ELR (cell line): Measurements from ENCODE around the gene STK39.

Source experiments
- DNase-seq: peaks from one replicate; pipeline ENCODE4 v3.0.0-alpha.2; 2015; ENCODE audit warnings: low read depth

STK39 gene

GRCh38 chr2:168183308-168183997 lies 63.9 kb downstream of the STK39 start:
- DNase-seq: no peak

- no peak for DNase-seq
These were observed 64.7 kb downstream of the STK39 start for GRCh38 chr2:168182550-168183249.

DNA sequence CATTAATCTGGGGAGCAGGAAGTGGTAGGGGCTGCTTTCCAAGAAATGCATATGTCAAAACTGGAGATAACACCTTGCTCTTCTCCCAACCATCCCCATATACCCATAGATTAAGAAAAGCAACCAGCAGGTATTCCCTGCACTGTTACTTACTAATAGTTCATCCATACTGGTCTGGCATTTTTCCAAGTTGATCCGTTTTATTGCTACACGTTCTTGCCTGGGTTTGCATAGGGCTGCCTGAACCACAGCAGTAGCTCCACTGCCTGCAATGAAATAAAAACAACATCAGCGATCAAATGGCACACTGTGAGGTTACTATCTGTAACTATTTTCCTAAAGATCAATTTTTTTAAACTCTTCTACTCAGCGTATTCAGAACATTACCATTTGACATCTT lies 65.6 kb downstream of the STK39 start:
- DNase-seq: no peak

DNA sequence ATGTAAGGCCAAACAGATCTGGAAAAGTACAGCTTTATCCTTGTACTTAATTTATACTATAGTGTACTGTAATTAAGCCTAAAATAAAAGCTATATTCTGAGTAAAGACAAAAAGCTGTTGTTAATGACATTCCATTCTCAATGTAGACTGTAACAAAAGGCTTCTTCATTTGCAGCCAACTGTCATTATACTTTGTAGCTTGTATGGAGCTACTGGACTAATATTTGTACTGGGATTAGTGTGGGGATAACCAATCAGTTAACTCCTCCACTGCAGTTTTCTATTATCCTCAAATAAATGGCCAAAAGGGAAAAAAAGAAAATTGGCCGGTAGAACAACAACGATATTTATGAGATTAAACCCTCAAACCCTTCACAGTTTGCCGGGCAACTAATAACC lies 66.5 kb downstream of the STK39 start:
- DNase-seq: no peak

GRCh38 chr2:168180483-168180882 lies 66.9 kb downstream of the STK39 start:
- no peak for DNase-seq

DNA sequence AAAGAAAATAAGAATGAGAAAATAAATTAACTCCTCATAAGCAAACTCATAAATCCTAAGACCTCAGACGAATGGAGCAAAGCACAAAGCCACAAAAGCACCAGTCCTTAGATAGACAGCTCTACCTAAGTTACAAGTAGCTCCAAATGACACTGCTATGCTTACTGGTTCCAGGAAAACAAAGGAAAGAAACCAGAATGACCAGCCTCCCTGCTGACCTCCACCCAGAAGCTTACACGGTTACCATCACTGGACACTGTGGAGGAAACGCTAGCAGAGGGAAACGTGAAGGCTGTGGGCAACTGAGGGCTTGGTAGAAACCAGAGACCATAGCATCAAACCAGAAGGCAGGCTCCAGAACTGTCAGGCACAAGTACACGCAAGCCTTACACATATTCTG lies 67.8 kb downstream of the STK39 start:
- DNase-seq: no peak

DNA sequence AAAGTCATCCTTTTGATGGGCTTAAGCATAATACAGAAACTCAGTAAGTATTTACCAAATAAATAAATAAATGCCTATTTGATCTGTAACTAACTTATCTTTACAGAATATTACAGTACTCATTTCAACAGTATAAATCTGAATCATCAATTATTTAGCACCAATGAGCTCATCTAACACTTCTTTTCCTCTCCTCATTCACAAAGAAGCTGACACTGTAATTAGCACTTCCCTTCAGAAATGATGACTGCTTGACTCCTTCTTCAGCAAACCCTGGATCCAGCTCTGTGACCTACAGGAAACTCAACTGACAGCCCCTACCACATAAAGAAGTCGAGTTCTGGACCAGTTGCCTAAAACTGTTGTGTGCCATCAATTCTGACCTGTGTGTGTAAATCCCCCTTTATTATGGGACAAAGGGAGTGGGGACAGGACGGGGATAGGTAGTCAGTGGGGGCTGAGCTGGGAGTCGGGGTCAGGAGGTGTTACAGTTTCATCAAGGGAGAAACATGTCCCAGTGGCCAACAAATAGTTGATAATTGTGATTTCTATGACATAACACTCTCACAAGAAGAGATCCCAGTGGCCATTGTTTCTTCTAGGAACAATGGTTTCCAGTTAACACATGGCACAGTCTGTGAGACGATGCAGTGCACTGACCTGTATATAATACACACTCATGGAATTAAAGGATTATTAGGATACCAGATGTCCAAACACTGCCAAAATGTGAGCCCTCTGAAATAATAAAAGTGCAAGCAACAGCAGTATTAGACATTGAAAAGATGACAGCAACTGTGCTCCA lies 68.7 kb downstream of the STK39 start:
- no peak for DNase-seq

GRCh38 chr2:168176402-168176801 lies 71.0 kb downstream of the STK39 start:
- DNase-seq: no peak

DNA sequence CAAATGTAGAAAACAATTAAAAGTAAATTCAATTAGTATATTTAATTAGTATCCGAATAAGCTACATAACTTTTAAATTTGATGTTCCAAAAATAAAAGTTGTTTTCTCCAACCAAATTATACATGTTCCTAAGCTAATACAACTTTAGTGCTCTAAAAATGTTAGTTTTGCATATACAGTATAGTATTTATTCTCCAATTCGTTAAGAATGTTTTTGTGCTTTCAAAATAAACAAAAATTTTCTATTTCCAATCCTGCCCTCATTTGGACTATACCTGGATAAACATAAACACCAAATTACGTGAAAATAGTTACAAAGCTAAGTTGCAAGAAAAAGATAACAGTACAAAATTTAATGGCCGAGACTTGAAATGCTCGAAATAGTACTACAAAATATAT lies 71.9 kb downstream of the STK39 start:
- DNase-seq: no peak

DNA sequence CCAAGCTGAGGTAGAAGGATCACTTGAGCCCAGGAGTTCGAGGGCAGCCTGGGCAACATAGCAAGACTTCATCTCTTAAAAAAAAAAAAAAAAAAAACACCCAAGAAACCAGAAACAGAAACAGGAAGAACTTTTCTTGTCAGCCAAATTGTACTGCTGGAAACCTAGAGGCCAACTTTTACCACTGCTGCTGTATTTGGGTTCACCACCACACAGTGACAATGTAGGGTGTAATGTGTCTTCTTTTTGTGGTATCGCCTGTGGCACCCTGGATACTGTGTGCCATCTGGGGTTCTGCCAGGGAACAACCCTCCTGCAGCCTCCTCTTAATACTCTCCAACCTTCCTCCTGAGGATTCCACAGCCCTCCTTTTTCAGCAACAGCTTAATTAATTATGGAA lies 72.6 kb downstream of the STK39 start:
- no peak for DNase-seq

DNA sequence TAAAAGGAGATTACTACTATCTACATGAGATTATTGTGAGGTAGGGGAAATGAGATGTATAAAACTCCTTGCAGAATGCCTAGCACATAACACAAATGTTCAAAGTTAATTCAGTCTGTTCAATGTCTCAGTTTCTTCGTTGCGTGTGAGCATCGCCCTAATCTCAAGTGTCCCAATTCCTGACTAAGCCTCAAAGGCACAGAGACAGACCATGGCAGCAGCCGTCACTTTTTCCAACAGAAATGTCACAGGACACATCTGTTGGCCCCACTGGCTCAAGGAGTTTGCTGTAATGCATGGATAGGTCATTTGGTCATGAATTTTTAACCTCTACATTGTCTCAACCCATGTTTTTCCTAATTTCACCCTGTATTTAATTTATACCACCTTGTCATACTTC lies 75.3 kb downstream of the STK39 start:
- DNase-seq: no peak

DNA sequence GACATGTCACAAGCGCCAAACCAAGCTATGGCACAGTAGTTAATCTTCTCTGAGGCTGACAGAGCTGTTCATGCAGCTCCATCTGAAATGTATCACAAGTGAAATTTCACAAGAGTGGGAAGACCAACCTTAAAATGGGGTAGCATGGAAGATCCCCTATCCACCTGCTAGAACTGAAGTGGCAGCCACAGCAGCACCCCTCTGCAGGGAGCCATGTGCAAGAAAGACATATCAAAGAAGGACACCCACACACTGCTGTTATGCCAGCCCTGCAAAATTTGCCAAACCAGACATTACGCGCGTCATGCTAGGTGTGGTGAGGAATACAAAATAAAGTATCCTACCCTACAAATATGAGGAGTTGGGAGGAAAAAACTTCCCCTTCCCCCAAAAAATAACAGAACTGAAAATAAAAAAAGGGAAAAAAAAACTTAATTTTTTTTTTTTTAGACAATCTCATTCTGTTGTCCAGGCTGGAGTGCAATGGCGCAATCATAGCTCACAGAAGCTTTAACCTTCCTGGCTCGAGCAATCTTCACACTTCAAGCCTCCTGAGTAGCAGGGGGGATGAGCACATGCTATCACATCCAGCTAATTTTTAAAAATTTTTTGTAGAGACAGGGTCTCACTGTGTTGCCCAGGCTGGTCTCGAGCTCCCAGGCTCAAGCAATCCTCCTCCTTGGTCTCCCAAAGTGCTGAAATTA lies 76.2 kb downstream of the STK39 start:
- DNase-seq: no peak

GRCh38 chr2:168169097-168169745 lies 78.2 kb downstream of the STK39 start:
- no peak for DNase-seq

GRCh38 chr2:168167511-168168263 lies 79.7 kb downstream of the STK39 start:
- no peak for DNase-seq

- peak; percentile 77 for DNase-seq
These were observed 80.4 kb downstream of the STK39 start for GRCh38 chr2:168166902-168167510.

- DNase-seq: no peak
These were observed 81.2 kb downstream of the STK39 start for GRCh38 chr2:168165985-168166901.

GRCh38 chr2:168165397-168165796 lies 82.0 kb downstream of the STK39 start:
- no peak for DNase-seq

GRCh38 chr2:168160897-168161296 lies 86.5 kb downstream of the STK39 start:
- DNase-seq: peak; percentile 53

- no peak for DNase-seq
These were observed 87.4 kb downstream of the STK39 start for GRCh38 chr2:168159754-168160585.
